Non-pigmented ciliary epithelial cell (primary cell): ENCODE data around the gene JUP.
"Not testable (repeated sequence)": the region's sequence is repeated elsewhere in the genome, so short reads cannot be mapped to it uniquely, and the experiment has no call there.

Source experiments
- DNase-seq: peaks from one replicate; pipeline ENCODE4 v3.0.0-alpha.2; 2010; ENCODE audit warnings: low read depth

JUP gene

DNA sequence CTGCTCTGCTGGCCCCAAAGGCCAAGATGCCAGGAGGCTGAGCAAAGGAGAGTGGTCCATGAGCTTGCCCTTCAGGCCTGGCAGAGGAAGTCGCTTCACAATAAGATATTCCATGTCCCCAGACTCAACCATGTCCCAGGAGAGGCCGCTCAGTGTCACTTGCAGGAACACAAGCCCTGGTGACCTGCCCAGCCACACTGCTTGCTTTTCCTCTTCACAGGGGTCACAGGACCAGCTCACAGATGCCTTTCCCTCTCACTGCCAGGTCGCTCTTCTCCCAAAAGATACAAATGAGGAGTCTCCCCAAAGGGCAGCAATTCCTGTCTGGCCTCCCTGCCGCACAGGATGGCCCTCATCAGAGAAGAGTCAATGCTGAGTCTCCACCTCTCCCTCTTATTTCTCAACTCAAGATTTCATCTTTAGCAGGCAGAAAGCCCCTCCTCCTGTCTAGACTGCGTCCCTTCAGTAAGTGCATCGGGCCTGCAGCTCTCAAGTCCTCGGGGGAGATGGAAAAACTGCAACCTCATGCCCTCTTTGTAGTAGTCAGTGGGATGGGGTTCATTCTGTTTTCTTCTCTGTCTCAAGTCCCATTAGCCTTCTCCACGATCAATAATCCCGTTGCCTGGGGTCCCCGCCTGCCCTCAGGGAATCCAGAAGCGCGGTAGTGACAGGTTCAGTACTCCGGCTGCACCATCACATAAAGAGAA lies 5.0 kb downstream of the JUP start:
- DNase-seq = no peak

DNA sequence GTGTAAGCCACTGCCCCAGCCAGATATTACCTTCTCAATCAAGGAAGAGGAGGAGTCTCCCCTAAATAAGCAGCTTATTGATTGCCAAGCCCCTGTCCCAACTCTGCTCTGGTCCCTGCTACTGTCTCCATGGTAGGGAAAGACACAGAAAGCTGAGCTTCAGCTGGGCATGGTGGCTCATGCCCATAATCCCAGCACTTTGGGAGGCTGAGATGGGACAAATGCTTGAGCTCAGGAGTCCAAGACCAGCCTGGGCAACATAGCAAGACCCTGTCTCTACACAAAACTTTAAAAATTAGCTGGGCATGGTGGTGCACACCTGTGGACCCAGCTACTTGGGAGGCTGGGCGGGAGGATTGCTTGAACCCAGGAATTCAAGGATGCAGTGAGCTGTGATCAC lies 6.6 kb downstream of the JUP start:
- DNase-seq = no peak

- no peak for DNase-seq
Measured at GRCh38 chr17:41777574-41778188, 8.8 kb downstream of the JUP start.

DNA sequence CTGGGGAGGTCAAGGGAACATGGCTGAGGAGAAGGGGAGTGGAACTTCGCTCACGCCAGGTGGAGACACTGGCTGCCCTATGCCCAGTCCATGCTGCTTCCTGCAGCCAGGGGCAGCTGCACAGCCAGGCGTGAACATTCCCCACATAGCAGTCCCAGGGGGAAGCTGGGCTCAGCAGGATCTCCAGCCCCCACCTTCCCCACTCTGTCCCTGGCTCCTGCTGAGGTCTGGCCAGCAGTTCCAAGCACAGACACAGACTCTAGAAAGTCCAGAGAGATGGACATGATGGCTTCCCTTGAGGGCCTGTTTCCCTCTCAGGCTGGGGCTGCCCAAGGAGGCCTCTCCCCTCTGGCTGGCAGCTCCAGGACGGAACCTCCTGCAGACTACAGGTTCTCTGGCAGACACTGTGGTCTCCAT lies 9.3 kb downstream of the JUP start:
- no peak for DNase-seq

DNA sequence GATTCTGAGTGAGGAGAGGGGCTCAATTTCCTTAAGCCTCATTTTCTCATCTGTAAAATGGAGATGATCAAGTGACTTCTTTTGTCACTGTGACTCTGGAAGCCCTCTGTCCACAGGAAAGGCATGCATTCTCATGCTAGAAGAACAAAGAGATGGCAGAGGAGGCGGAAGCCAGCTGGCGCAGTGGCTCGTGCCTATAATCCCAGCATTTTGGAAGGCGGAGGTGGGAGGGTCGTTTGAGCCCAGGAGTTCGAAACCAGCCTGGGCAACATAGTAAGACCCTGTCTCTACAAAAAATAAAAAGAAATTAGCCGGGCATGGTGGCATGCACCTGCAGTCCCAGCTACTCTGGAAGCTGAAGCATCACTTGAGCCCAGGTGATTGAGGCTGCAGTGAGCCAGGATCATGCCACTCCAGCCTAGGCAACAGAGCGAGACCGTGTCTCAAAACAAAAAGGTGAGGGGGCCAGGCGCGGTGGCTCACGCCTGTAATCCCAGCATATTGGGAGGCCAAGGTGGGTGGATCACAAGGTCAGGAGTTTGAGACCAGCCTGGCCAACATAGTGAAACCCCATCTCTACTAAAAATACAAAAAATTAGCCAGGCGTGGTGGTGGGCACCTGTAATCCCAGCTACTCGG lies 10.1 kb downstream of the JUP start:
- not testable (repeated sequence) for DNase-seq

GRCh38 chr17:41775394-41776226 lies 10.9 kb downstream of the JUP start:
- DNase-seq = no peak

- no peak for DNase-seq
Measured at GRCh38 chr17:41773731-41774193, 12.7 kb downstream of the JUP start.

GRCh38 chr17:41773190-41773588 lies 13.3 kb downstream of the JUP start:
- DNase-seq = peak; percentile 71

- no peak for DNase-seq
Measured at GRCh38 chr17:41772586-41773189, 13.8 kb downstream of the JUP start.

GRCh38 chr17:41772218-41772585 lies 14.3 kb downstream of the JUP start:
- DNase-seq = no peak

GRCh38 chr17:41771389-41772206 lies 14.9 kb downstream of the JUP start:
- no peak for DNase-seq

- DNase-seq = no peak
Measured at GRCh38 chr17:41769985-41770384, 16.5 kb downstream of the JUP start.

DNA sequence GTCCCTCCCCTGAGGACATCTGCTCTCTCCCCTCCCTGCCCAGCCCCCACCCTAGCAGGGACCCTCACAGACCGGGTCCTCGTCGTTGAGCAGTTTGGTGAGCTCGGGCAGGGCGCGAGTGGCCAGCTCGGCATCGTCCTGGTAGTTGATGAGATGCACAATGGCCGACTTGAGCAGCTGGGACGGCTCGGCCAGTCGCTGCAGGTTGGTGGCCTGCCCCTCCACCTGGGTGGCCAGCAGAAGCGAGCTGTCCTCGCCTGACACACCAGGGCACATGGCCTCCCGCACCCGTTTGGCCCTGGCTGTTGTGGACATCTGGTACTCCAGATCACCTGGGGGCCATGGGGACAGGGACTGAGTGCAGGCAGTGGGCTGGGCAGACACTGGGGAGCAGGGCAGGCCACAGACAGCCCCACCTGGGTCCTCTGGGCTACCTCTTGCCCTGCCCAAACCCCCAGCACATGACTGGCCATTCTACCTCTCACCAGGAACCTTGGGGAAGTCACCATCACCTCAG lies 17.1 kb downstream of the JUP start:
- no peak for DNase-seq

DNA sequence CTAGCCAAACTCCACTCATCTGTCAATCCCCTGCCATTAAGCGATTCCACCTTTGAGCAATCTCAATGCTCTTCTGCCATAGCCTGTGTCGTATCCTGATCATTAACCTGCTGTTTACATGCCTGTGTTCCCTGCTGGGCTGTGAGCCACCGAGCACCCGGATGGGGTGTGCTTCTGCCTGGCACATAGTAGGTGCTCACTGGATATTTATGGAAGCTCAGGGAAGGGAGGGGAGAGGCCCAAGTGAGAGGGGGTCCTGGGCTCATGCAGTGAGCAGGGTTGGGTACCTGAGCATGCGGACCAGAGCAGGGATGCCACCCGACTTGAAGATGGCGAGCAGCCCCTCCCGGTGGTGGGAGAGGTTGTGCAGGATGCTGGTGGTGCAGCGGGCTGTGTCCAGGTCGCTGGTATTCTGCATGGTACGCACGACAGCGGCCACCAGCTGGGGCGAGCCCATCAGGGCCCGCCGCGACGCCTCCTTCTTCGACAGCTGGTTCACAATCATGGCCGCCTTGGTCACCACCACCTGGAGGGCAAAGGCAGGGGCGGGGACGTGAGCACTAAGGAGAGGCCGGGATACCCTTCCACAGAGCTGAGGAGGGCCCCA lies 17.7 kb downstream of the JUP start:
- DNase-seq = no peak

GRCh38 chr17:41767324-41768042 lies 19.0 kb downstream of the JUP start:
- DNase-seq = no peak

GRCh38 chr17:41766135-41766534 lies 20.4 kb downstream of the JUP start:
- no peak for DNase-seq

DNA sequence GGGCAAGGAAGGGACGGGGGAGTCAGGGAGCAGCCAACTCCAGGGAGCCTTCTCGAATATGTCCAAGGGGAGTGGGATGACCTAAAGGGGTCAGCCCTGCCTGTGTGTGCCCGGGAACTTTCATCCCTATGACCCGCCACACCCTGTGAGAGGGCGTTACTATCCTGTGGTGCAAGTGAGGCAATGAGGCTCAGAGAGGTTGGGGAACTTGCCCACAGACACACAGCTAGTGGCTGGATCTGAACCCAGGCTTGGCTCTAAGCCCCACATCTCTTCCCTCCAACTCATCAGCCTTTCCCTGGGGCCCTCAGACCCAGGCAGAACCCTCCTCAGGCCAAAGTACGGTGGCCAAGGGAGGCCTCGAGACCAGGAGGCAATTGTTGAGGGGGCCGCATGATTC lies 23.2 kb downstream of the JUP start:
- no peak for DNase-seq

DNA sequence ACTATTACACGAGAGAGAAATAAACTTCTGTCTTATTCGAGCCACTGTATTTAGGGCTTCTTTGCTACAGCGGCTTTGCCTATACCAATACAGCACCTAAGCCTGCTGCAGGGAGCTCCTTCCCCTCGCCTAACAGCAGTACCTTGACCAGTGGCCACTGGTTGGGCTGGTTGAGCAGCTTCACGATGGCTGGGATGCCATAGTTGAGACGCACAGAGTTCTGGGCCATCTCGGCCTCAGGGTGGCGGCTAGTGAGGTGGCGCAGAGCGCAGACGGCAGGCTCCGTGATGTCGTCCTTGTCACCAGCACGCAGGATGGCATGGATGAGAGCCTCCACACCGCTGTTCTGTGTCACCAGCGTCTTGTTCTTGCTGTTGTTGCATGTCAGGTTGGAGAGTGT lies 23.7 kb downstream of the JUP start:
- DNase-seq = no peak

- no peak for DNase-seq
Measured at GRCh38 chr17:41762391-41762790, 24.1 kb downstream of the JUP start.

DNA sequence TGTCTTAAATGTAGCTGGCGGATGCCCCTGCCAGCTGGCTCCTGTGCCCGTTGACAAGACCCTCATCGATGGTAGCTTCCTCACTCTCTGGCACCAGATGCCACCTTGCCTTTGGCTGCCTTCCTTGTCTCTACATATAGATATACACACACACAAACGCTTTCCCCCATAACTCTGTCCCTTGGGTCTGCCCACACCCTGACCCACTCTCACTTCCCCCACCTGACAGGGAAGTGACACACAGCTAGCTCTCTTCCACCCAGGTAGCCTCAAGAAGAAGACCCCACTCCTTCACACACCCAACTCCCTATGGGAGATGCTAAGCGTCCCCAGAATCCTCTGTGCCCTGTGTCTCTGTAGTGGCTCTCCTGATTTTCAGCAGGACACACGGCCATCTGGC lies 25.6 kb downstream of the JUP start:
- DNase-seq = no peak
